Measurements from ENCODE around the gene BLOC1S3.

GRCh38 chr19:45213031-45213430 lies 34.4 kb downstream of the BLOC1S3 start:
- no peak for TF ChIP-seq CTCF (IDR thresholded peaks at IDR 0.05 in 8 of 11, conservative IDR thresholded peaks at IDR 0.05 in 3 of 11)
- no peak for TF ChIP-seq POLR2A (IDR thresholded peaks at IDR 0.05)
- peak in 1 of 3 donors; percentile 41 for TF ChIP-seq POLR2AphosphoS5 (IDR thresholded peaks at IDR 0.05)

Data from spleen (tissue), 7 donors.